Spleen (tissue), 7 donors: ENCODE results near the gene ATRN.

Source experiments
- POLR2A ChIP-seq, 3 donors: fragments of 450-650 bp; IDR thresholded peaks; one replicate each; pipeline ENCODE4 v1.5.1; 2017; ENCODE audit warnings: antibody characterized with exemption in 3 of 3, mild to moderate bottlenecking in 1 of 3
- POLR2AphosphoS5 ChIP-seq, 3 donors: sonication (generic); formaldehyde crosslinking; IDR thresholded peaks; one replicate each; pipeline ENCODE4 v1.5.1; 2017; ENCODE audit warnings: antibody characterized with exemption in 3 of 3
- TF ChIP-seq, protein P1 (sequence below), 11 experiments: fragments of 200-600 bp in 7 of 11; fragments of 450-650 bp in 4 of 11; sonication (generic) in 4 of 11; IDR thresholded peaks in 8 of 11; conservative IDR thresholded peaks in 3 of 11; 1 replicate in 7 of 11; 2 replicates in 4 of 11; pipeline versions ENCODE4 v1.4.0 to v1.8.0; 2016 to 2021; ENCODE audit warnings: antibody characterized with exemption in 11 of 11, inconsistent platforms in 4 of 11, mild to moderate bottlenecking in 1 of 11
- donor health status: DM: no; HTN: no; CAD: no; lungs with moderate emphysema.
- donor health status: DM: no; HTN: no; CAD: no.
- donor health status: DM: no; HTN: no; CAD: no.

DNA sequence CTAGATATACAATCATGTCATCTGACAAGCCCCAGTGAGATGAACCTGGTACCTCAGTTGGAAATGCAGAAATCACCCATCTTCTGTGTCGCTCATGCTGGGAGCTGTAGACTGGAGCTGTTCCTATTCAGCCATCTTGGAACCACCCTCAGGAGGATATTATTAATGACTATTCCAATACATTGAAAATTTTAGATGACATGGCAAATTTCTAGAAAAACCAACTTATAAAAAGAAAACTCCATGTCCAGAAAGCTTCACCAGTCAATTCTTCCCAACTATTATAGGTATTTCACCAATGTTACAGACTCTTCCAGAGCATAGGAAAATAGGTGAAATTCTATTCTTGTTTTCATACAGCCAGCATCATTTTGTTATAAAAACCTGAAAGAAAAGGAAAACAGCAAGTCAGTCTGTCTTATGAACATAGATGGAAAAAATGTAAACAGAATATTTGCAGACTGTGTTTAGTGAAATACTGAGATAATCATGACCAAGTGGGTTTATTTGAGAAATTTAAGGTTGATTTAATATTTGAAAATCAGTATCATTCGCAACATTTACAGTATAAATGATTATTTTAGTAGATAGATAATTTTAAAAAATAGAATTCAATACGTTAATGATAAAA lies 43.3 kb downstream of the ATRN start:
- TF ChIP-seq, protein P1, sequence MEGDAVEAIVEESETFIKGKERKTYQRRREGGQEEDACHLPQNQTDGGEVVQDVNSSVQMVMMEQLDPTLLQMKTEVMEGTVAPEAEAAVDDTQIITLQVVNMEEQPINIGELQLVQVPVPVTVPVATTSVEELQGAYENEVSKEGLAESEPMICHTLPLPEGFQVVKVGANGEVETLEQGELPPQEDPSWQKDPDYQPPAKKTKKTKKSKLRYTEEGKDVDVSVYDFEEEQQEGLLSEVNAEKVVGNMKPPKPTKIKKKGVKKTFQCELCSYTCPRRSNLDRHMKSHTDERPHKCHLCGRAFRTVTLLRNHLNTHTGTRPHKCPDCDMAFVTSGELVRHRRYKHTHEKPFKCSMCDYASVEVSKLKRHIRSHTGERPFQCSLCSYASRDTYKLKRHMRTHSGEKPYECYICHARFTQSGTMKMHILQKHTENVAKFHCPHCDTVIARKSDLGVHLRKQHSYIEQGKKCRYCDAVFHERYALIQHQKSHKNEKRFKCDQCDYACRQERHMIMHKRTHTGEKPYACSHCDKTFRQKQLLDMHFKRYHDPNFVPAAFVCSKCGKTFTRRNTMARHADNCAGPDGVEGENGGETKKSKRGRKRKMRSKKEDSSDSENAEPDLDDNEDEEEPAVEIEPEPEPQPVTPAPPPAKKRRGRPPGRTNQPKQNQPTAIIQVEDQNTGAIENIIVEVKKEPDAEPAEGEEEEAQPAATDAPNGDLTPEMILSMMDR (IDR thresholded peaks at IDR 0.05 in 8 of 11, conservative IDR thresholded peaks at IDR 0.05 in 3 of 11) = no peak
- no peak for TF ChIP-seq POLR2A (IDR thresholded peaks at IDR 0.05)
- no peak for TF ChIP-seq POLR2AphosphoS5 (IDR thresholded peaks at IDR 0.05)
